Daoy (cell line): ENCODE results near the gene KCNH6. TPM values are rescaled to one million over a fixed set of nuclear protein-coding genes. Genes with fewer than 3 reads are reported as not detected.

Source experiments
- DNase-seq: peaks from one replicate; pipeline ENCODE4 v3.0.0-alpha.2; 2015; ENCODE audit warnings: low read depth
- total RNA-seq: library from RNA; depleted of rRNA; stranded (reverse); fragments of >200 nt; shearing (Covaris generic); gene quantifications from 2 replicates; pipeline ENCODE4 v1.2.3, GENCODE V29; 2014

The KCNH6 gene
- total RNA-seq, 1 experiment from 2014 or later, result not detected

DNA sequence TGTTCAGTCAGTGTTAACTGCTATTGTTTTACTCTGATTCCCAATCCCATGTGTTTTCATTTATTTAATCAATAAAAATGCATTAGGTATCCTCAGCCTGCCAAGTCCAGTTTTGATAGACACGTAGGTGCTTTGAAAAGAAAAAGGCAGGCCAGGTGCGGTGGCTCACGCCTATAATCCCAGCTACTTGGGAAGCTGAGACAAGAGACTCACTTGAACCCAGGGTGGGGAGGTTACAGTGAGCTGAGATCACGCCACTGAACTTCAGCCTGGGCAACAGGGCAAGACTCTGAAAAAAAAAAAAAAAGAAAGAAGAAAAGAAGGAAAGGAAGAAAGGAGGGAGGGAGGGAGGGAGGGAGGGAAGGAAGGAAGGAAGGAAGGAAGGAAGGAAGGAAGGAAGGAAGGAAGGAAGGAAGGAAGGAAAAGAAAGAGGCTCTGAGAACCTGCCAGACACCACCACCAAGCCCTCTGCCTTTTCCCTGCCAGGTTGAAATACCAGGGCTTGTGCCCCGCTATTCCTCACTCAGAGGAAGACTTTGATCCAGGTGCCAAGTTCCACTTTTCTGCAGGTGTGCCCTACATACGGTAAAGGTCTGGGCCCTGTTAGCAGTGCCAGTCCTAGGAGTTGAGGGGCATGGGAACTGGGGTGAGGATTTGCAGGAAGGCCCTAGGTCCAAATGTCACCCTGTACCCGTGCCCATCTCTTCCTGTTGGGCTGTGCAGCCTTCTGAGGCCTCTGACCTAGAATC lies 10.1 kb upstream of the KCNH6 start:
- DNase-seq, result no peak

DNA sequence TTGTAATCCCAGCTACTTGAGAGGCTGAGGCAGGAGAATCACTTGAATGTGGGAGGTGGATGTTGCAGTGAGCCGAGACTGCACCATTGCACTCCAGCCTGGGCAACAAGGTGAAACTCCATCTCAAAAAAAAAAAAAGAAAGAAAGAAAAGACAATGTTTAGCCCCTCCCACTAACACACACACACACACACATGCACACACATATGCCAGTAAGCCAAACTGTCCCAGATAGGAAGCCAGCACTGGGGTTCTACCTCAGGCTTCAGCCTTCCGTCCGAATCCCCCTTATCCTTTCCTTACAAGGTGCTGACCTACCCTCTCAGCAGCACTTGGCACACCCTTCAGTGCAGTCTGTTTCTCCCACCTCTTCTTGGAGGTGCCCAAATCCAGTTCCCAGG lies 8.7 kb upstream of the KCNH6 start:
- no peak for DNase-seq

DNA sequence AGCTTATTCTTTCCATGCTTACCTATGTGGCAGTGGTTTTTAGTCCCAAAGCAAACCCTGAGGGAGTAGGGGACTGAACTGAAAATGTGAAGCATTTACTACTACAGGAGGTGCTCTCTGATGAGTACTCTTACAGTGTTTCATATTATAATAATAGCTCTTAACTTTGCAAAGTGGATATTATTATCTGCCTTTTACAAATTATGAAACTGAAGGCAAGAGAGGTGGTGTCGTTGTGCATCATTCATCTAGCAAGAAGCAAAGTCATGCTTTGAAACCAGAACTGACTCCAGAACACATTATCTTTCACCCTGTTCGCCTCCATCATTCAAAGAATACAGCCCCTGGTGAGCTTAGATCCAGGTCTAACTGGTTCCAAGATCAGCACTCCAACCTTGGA lies 8.2 kb upstream of the KCNH6 start:
- no peak for DNase-seq

DNA sequence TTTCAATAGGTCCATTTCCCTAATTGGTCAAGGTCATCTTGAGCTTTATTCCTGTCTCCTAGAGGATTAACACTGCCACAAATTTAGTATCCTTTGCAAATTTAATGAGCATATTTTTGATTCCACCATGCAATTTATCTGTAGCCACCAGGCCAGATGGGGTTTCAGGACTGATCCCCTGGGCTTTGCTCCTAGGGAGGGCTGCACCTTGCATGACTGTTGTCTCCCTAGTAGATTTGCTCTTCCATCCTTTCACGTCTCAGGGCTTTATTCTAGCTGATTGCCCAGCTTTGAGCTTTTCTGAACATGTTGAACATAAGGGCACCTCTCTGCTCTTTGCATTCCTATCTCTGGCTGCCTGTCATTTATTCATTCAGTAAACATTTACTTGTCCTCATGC lies 7.7 kb upstream of the KCNH6 start:
- no peak for DNase-seq

DNA sequence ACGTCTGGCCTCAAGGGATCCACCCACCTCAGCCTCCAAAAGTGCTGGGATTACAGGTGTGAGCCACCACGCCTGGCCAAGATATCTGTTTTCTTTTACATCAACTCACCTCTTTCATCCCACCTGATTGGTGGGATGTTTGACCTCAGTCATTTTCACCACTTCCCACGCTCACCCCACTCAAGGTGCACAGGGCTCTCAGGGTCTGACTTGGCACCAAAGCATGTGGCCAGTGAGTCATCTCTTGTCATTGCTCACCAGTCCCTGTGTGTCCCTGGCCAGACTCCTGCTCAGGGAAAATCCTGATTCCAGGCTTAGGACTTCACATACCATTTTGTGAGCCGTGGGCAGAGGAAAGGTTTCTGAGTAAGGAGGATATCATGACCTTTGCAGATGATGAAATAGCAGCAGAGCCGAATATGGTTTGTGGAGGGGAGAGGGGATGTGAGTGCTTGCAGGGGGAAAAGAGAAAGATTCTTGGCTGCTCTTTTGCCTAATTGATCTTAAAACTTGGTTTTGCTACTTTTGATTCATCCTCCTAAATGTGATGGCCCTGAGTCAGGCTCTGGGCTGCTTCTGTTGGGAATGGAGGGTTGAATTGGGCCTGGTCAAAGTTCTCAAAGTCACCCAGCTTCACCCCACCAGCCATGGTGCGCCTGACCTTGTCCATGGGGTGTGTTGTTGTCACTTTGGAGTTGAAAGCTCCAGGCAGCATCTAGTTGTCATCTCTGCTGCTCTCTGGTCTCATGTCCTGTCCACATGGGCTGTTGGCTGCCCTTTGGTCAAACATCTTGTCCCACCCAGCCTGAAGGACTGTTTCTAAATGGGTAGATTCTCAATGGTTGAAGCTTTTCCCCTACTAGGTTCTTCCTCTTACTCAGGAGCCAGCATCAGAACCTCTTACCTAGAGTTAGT lies 6.0 kb upstream of the KCNH6 start:
- peak; percentile 89 for DNase-seq

DNA sequence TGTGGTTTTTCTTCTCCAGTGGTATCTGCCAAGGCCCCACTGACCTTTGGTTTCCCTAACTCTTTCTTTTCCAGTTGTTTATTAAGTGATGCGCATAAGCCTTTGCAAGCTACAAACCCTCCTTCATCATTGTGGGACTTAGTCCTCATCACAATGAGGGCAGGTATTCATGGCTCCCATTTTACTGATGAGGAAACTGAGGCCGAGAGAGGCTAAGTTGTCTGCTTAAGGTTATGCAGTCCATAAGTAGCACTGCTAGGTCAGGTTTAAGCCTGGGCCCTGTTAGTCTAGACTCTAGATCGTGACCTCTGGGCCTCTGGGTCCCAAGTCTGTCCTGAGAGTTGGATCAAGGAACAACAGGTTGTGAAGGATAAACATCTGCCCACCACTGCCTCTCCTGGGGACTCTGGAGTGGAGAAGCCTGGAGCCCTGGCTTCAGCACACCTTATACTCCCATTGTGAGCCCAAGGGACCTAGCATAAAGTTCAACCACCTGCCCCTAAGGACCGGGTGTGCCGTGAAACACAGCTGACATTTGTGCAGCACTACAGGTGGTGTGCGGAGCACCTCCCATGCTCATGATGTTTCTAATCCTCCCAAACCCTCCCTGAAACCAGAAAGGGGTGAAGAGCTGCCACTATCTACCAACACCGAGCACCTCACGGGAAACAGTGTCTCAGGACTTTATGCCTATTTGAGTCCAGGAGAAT lies 5.2 kb upstream of the KCNH6 start:
- DNase-seq, result no peak

DNA sequence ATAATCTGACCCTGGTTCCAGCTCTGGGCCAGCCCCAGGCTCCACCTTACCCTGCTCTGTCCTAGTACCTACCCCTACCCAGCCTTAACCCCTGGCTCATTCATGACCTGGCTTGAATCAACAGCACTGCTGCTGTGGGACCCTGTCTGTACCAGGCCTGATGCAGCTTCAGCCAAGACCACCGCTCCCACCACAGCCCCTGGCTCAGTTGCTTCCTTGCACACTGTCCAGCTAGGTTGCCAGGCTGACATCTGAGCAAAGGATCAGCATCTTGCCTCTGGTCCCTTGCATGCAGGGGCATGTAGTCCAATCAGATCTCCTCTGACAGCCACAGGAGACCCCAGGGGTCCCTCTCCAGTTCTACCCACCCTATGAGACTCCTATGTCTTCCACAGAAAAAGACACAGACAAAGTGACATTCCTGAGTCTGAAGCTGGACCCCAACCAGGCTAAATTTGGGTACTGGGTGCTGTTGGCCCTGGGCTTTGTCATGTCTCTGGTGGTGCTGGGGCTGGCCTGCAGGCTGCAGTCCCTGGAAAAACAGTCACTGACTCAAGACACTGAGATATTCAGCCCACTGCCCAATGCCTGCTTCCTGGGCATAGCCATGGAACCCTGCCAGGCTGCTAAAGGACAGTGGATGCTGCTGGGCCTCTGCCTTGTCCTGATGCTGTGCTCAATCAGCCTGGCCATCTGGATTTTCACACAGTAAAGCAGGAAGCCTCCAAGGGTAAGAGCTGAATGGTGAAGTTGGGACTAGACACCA lies 3.9 kb upstream of the KCNH6 start:
- no peak for DNase-seq

DNA sequence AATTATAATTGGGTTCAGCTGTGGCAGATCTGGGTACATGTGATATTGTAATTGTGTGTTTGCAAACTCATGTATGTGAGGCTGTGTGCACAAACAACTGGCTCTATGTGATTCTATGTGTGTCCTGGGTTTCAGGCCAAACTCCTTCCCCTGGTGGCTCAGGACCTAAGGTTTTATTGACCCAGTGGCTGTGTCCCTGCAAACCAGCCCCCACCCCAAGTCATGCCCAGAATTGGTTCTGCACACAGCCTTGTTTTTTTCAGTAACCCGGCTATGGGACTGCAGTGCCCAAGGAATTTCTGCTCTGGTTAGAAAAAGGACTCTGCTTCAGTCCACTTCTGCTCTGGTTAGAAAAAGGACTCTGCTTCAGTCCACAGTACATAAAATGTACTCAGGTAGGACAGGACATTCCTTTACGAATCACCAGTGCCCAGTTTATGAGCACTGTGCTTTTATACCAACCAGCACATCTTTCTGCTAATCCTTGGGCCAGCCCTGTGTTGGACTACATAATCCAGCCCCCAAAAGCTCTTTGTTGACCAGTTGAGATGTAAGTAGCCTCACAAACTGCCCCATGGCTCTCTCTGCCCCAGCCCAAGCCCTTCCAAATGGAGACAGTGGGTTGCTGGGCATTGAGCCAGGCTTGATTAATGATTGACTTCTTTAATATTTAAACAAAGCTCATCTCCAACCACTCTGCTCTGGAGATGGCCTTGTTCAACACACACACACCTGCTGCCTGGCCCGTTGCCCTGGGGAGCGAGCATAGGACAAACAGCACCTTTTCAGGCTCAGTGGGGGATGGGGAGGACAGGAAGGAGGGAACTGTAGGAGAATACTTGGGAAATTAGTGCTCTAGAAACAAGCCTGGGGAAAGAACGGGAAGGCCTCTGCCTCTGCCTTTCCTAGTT lies 2.9 kb upstream of the KCNH6 start:
- DNase-seq, result no peak

DNA sequence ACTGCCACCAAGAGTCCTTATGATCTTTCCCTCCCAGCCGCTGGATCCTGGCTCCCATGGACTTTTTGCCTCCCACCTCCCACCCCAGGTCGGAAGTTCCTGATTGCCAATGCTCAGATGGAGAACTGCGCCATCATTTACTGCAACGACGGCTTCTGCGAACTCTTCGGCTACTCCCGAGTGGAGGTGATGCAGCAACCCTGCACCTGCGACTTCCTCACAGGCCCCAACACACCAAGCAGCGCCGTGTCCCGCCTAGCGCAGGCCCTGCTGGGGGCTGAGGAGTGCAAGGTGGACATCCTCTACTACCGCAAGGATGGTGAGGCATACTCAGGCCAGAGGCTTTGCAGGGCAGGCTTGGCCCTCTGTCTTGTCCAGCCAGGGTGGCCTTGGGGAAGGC lies 893 bp downstream of the KCNH6 start:
- DNase-seq, result no peak

DNA sequence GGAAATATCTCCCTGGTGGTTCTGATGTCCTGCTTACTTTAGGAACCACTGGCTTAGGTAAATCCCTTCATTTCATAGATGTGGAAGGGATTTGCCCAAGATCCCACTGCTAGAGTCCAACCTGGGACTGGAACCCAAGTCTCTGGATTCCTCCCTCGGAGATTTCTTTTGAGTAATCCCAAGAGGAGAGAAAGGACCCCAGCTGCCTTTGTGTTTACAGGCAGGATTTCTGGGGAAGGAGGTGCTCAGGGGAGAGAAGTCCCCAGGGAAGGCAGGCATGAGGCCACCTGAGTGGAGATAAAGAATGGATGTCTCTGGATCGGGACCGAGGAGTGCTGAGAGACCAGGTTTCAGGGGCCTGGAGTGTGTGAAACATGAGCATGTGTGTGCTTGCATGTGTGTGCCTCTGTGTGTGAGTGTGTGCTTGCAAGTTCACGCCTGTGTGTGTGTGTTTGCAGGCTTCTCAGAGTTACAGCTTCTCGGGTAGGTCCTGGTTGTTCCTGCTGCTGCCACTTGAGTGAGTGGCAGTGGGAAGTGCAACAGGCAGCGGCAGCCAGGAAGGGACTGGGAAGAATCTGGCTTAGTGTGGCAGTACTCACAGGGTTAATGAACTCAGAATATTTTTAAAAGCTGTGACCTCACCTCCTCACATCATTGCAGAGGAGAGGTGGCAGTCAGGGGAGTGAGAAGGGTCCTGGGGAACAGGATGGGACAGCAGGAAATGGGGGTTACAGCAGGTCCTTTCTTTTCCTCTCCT lies 2.2 kb downstream of the KCNH6 start:
- DNase-seq, result no peak

DNA sequence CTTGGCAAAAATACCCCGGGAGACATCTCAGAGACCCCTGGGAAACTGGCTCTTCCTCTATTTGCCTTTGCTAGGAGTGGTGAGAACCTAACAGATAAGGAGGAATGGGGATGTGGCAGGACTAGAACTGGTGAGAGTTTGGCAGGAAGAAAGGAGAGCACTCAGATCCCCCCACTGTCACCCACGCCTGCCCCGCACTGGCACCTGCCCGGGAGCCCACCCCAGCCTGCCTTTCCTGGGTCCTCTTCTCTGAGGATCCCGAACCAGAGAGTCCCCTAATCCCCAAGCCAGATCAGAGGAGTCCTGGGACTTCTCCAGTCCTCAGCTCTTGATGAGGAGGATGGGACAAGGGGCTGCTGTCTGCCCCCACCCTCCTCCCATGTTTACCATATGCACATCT lies 3.7 kb downstream of the KCNH6 start:
- DNase-seq, result no peak

DNA sequence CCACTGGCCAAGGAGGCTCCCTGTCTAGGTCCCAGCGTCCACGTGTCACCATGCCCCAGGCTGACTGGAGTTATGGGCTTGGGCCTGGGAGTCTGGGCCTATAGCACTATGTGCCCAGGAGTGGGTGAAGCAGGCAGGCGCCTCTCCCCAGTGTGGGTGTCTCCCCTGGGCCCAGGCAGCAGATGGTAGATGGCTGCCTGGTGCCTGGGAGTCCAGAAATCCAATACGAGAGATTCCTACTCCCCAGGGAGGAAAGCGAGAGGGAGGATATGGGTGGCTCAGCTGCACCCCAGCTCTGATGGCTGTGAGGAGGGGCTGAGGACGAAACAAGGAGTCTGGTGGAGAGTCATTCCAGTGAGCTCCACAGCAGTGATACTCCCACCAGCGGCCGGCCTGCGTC lies 5.0 kb downstream of the KCNH6 start:
- no peak for DNase-seq

DNA sequence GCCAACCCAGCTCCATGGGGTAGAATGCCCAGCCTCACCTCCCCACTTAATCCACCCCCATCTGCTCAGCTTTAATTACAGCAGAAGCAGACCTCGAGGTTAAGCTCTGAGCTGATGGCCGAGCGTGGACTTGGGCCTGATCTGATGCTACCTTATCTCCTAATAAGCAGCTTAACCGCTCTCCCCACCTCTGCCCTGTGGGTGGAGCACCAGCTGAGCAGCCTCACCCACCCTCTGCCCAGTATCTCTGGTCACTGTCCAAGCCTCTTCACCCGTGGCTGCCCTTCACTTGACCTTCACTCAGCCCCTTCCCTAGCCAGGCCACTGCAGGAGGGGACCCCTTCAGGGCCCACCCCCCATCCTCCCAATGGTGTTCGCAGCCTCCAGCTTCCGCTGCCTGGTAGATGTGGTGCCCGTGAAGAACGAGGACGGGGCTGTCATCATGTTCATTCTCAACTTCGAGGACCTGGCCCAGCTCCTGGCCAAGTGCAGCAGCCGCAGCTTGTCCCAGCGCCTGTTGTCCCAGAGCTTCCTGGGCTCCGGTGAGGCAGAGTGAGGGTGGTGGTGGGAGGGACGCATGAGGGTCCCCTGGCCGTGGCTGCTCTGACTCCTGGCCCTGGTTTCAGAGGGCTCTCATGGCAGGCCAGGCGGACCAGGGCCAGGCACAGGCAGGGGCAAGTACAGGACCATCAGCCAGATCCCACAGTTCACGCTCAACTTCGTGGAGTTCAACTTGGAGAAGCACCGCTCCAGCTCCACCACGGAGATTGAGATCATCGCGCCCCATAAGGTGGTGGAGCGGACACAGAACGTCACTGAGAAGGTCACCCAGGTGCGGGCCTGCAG lies 6.8 kb downstream of the KCNH6 start:
- DNase-seq, result no peak

DNA sequence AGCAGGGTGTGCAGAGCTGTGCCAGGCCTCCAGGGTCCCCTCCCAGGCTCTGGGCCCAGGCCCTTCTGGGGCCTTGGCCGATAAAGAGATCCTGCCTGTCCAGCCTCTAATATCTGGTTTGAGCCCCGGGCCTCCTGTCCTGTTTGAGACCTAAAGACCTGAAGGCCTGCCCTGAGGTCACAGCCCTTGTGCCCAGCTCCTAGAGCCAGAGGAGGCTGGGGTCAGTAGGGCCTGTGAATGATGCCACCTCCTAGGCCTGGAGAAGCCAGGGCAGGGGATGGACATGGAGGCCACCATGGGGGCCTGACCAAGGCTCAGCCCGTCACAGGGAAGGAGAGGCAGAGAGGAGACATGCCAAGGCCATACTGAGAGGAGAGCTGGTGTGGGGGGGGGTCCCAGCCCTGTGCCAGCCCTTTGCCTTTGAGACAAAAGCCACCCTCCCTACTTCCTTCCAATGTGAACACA lies 7.4 kb downstream of the KCNH6 start:
- DNase-seq, result no peak

DNA sequence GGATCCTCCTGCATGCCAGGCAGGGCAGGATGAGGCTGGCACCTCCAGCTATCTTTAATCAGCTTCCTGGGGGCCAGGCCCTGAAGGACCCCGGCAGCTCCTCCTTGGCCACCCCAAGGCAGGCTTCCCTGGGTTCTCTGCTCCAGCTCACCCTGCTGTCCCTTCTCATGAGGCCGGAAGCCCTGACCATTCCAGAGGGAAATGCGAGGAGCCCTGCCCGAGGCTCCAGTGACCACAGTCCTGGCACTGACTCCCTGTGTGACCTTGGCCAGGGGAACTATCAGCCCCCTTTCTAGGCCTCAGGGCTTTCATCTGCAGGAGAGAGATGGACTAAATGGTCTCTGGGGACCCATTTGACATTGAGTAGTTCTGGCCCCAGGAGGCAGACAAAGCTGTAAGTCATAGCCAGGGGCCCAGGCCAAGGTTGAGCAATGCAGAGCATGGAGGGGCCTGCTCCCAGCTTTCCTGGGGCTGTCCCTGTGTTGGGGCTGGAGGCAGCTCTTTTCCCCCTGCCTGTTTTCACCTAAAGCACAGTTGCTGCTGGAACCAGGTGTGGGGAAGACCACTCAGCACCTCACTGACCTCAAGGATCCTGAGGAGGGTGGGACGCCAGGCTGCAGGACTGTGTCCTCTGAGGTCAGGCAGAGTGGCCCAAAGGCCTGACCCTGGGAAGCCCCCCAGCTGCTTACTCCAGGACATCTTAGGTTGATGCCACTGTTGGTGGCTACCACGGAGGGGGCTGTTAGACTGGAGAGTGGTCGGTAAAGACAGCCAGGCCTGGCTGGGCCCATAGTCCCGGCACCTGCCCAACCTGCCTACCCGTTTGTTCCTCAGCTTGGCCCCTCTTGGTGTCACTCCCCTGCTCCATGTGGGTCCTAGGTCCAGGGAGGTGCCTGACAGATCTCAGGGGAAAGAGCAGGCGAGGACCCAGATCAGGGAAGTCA lies 8.1 kb downstream of the KCNH6 start:
- no peak for DNase-seq

DNA sequence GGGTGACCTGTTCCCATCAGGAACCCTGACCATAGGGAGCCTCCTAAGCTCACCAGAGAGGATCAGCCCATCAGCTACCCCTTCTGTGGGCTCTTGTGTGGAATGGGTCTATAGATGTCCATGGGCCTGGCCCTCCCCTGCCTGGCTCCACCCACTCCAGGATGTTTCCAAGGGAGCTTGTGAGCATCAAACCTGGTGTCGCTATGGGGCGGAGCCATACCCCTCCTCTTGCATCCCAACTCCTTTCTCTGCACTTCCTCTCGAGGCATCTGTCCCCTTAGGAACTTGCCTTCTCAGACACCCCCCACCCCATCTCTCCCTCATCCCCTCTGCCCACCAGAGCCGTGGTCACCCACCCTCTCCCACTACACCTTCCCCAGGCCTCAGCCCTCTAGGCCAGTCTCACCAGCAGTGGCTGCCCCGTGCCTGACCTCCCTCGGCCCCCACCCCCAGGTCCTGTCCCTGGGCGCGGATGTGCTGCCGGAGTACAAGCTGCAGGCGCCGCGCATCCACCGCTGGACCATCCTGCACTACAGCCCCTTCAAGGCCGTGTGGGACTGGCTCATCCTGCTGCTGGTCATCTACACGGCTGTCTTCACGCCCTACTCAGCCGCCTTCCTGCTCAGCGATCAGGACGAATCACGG lies 10.4 kb downstream of the KCNH6 start:
- no peak for DNase-seq

DNA sequence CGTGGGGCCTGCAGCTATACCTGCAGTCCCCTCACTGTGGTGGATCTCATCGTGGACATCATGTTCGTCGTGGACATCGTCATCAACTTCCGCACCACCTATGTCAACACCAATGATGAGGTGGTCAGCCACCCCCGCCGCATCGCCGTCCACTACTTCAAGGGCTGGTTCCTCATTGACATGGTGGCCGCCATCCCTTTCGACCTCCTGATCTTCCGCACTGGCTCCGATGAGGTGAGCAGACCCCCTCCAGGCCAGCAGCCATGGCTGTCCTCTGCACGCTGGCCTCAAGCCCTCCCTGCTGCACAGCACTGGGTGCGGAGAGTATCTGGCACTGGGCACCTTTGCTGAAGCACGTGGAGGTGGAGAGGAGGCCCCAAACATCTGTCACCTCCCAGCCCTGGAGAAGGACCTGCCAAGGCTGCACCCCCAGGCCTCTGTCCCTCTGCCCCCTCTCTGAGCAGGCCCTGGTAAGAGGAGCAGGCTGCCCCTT lies 11.0 kb downstream of the KCNH6 start:
- no peak for DNase-seq
